PC-3 (cell line): ENCODE data around the gene SLC39A5. TPM values are rescaled to one million over a fixed set of nuclear protein-coding genes. Genes with fewer than 3 reads are reported as not detected.

Source experiments
- ATAC-seq: fragments of 200-7000 bp; cut with Tn5 transposase; 2 replicates; pipeline ENCODE4 v1.9.1; 2020; ENCODE audit warnings: mild to moderate bottlenecking, moderate library complexity
- BruUV-seq: library from RNA; stranded (reverse); fragments of 400-500 nt; replicated peaks from 2 replicates; lab custom pipeline; 2021; lab: Mats Ljungman, UMichigan
- CTCF ChIA-PET: fragments of 300-600 bp; sonication (Branson Sonifier 250); formaldehyde crosslinking; loops from one replicate; lab custom pipeline; 2022; ENCODE audit warnings: antibody characterized with exemption; lab: Charles Lee
- POLR2A ChIA-PET: fragments of 300-600 bp; sonication (Branson Sonifier 250); formaldehyde crosslinking; loops from one replicate; lab custom pipeline; 2022; ENCODE audit warnings: antibody characterized with exemption; ENCODE audit not compliant: unreplicated experiment; lab: Charles Lee
- DNase-seq: peaks from one replicate; pipeline ENCODE4 v3.0.0-alpha.2; 2015
- H2AFZ ChIP-seq: fragments of 300-600 bp; sonication (generic); 2 replicates; pipeline ENCODE4 v1.6.0; 2016; ENCODE audit warnings: antibody characterized with exemption, low read length
- H3F3A ChIP-seq: fragments of 300-600 bp; sonication (generic); one replicate; pipeline ENCODE4 v1.6.0; 2017; ENCODE audit warnings: antibody characterized with exemption, low read length, control low read depth, mild to moderate bottlenecking; ENCODE audit not compliant: unreplicated experiment
- H3K27ac ChIP-seq: fragments of 300-600 bp; sonication (generic); 2 replicates; pipeline ENCODE4 v1.5.1; 2016; ENCODE audit warnings: mild to moderate bottlenecking, low read length
- H3K27me3 ChIP-seq: fragments of 300-600 bp; sonication (generic); 2 replicates; pipeline ENCODE4 v1.6.1; 2016; ENCODE audit warnings: low read length, mixed read lengths
- H3K36me3 ChIP-seq: fragments of 300-600 bp; sonication (generic); 2 replicates; pipeline ENCODE4 v1.6.1; 2016; ENCODE audit warnings: low read depth, mixed run types, low read length, mixed read lengths
- H3K4me1 ChIP-seq: fragments of 300-600 bp; sonication (generic); 2 replicates; pipeline ENCODE4 v1.5.1; 2016; ENCODE audit warnings: low read length; ENCODE audit not compliant: insufficient read depth
- H3K4me2 ChIP-seq: fragments of 300-600 bp; sonication (generic); 2 replicates; pipeline ENCODE4 v1.6.0; 2016; ENCODE audit warnings: low read length
- H3K4me3 ChIP-seq: fragments of 300-600 bp; sonication (generic); 2 replicates; pipeline ENCODE4 v1.5.1; 2016; ENCODE audit warnings: mild to moderate bottlenecking, low read length, mixed read lengths
- H3K79me2 ChIP-seq: fragments of 300-600 bp; sonication (generic); 2 replicates; pipeline ENCODE4 v1.6.1; 2017; ENCODE audit warnings: low read length, mixed read lengths
- H3K9ac ChIP-seq: fragments of 300-600 bp; sonication (generic); 2 replicates; pipeline ENCODE4 v1.6.0; 2016; ENCODE audit warnings: mild to moderate bottlenecking, low read length
- H3K9me2 ChIP-seq: fragments of 300-600 bp; sonication (generic); replicated peaks from 2 replicates; pipeline ENCODE4 v1.6.1; 2016; ENCODE audit warnings: mixed run types, low read length, mixed read lengths
- H3K9me3 ChIP-seq: fragments of 300-600 bp; sonication (generic); 2 replicates; pipeline ENCODE4 v1.6.1; 2016; ENCODE audit warnings: low read length, mixed read lengths
- H4K20me1 ChIP-seq: fragments of 300-600 bp; sonication (generic); 2 replicates; pipeline ENCODE4 v1.6.1; 2016; ENCODE audit warnings: low read length, mixed read lengths
- CTCF ChIP-seq: fragments of 300-600 bp; sonication (generic); conservative IDR thresholded peaks from 2 replicates; pipeline ENCODE4 v1.5.1; 2017; ENCODE audit warnings: antibody characterized with exemption, low read depth, mild to moderate bottlenecking, low read length
- EZH2 ChIP-seq: fragments of 300-600 bp; sonication (generic); IDR thresholded peaks from one replicate; pipeline ENCODE4 v1.6.1; 2017; ENCODE audit warnings: antibody characterized with exemption, mild to moderate bottlenecking, low read length; ENCODE audit not compliant: unreplicated experiment
- EZH2phosphoT487 ChIP-seq: fragments of 300-600 bp; sonication (generic); IDR thresholded peaks from 2 replicates; pipeline ENCODE4 v1.6.1; 2018; ENCODE audit warnings: mild to moderate bottlenecking, antibody characterized with exemption, low read length, borderline replicate concordance
- intact Hi-C: fragments of 100-400 bp; cut with micrococcal nuclease; formaldehyde crosslinking; loops from 2 replicates; pipeline ENCODE4 v1.9.0; 2023
- total RNA-seq: library from RNA; depleted of rRNA; stranded (reverse); fragments of >200 nt; gene quantifications from 2 replicates; pipeline ENCODE4 v1.2.3, GENCODE V29; 2014

SLC39A5 gene
- total RNA-seq, 1 experiment from 2014 or later = 0.18 TPM

- H2AFZ ChIP-seq = no peak overlapping the region
- no peaks in the 10 kb centered on the region for H3K27me3 ChIP-seq
- ATAC-seq (no peak), DNase-seq (no peak)
- no peaks in the 10 kb centered on the region for H3F3A ChIP-seq
- BruUV-seq = no TSS peak
- no peaks in the 10 kb centered on the region for H3K4me1 ChIP-seq
- no peak overlapping the region for H3K9ac ChIP-seq
- no peaks in the 10 kb centered on the region for H3K79me2 ChIP-seq
- TF ChIP-seq EZH2 (no peak), EZH2phosphoT487 (no peak), CTCF (no peak)
- H3K4me3 ChIP-seq = no peak overlapping the region
- H3K9me3 ChIP-seq = no peaks in the 10 kb centered on the region
- peaks cover 64% of the 10 kb centered on the region for H3K36me3 ChIP-seq
- no peak overlapping the region for H3K27ac ChIP-seq
- intact Hi-C loops = no loop called here
- H3K9me2 ChIP-seq = no peaks in the 10 kb centered on the region
- ChIA-PET CTCF (no interaction called here), POLR2A (no interaction called here)
- H3K4me2 ChIP-seq = no peak overlapping the region
- H4K20me1 ChIP-seq = no peaks in the 10 kb centered on the region
Observed at GRCh38 chr12:56278905-56279304, 49.1 kb downstream of the SLC39A5 start.

GRCh38 chr12:56280849-56281248, 51.0 kb downstream of the SLC39A5 start:
- H3K27ac ChIP-seq = no peak overlapping the region
- H3K27me3 ChIP-seq = no peaks in the 10 kb centered on the region
- H4K20me1 ChIP-seq = no peaks in the 10 kb centered on the region
- CTCF ChIA-PET = no interaction called here
- H3F3A ChIP-seq = no peaks in the 10 kb centered on the region
- H3K9me3 ChIP-seq = no peaks in the 10 kb centered on the region
- TF ChIP-seq CTCF (no peak), EZH2phosphoT487 (no peak), EZH2 (no peak)
- no peak overlapping the region for H3K9ac ChIP-seq
- no peak overlapping the region for H2AFZ ChIP-seq
- ATAC-seq = no peak
- H3K4me2 ChIP-seq = no peak overlapping the region
- no peaks in the 10 kb centered on the region for H3K79me2 ChIP-seq
- POLR2A ChIA-PET = no interaction called here
- intact Hi-C loops = no loop called here
- BruUV-seq = no TSS peak
- H3K36me3 ChIP-seq = peaks cover 57% of the 10 kb centered on the region
- no peaks in the 10 kb centered on the region for H3K4me1 ChIP-seq
- DNase-seq = no peak
- H3K4me3 ChIP-seq = no peak overlapping the region
- no peaks in the 10 kb centered on the region for H3K9me2 ChIP-seq

GRCh38 chr12:56282030-56282429, 52.2 kb downstream of the SLC39A5 start:
- no peak overlapping the region for H3K27ac ChIP-seq
- CTCF ChIA-PET = no interaction called here
- no peaks in the 10 kb centered on the region for H3K9me2 ChIP-seq
- H4K20me1 ChIP-seq = no peaks in the 10 kb centered on the region; the same call in 1 of the 2 replicates
- peaks cover 60% of the 10 kb centered on the region for H3K36me3 ChIP-seq
- H3F3A ChIP-seq = no peaks in the 10 kb centered on the region
- ATAC-seq (no peak), DNase-seq (no peak)
- H3K79me2 ChIP-seq = peaks cover 7% of the 10 kb centered on the region; the same call in 1 of the 2 replicates
- no peak overlapping the region for H2AFZ ChIP-seq
- BruUV-seq = no TSS peak
- POLR2A ChIA-PET = no interaction called here
- H3K9ac ChIP-seq = no peak overlapping the region
- TF ChIP-seq EZH2phosphoT487 (no peak), CTCF (no peak), EZH2 (no peak)
- intact Hi-C loops = no loop called here
- H3K4me2 ChIP-seq = no peak overlapping the region
- no peak overlapping the region for H3K4me3 ChIP-seq
- H3K9me3 ChIP-seq = no peaks in the 10 kb centered on the region
- H3K27me3 ChIP-seq = no peaks in the 10 kb centered on the region
- H3K4me1 ChIP-seq = no peaks in the 10 kb centered on the region
